K562 (cell line): ENCODE data around the gene IGSF23. TPM values are rescaled to one million over a fixed set of nuclear protein-coding genes. Genes with fewer than 3 reads are reported as not detected.

Experiments
- ATAC-seq: fragments of 200-7000 bp; cut with Tn5 transposase; 3 replicates; pipeline ENCODE4 v1.9.1; 2020; ENCODE audit warnings: moderate library complexity
- BruUV-seq: library from RNA; stranded (reverse); fragments of 400-500 nt; replicated peaks from 2 replicates; lab custom pipeline; 2021; lab: Mats Ljungman, UMichigan
- CTCF ChIA-PET: fragments of 300-600 bp; formaldehyde crosslinking; extraction: SDS; loops from one replicate; lab custom pipeline; 2021; ENCODE audit warnings: low intra/inter-chr PET ratio; lab: Yijun Ruan, JAX
- POLR2A ChIA-PET: fragments of 300-600, 350-650 bp; sonication (Branson Sonifier 250); formaldehyde crosslinking; extraction: SDS; loops from one replicate; lab custom pipeline; 2021; ENCODE audit warnings: antibody characterized with exemption, inconsistent platforms; lab: Yijun Ruan, JAX
- DNase-seq, 4 experiments: peaks; one replicate each; pipeline versions ENCODE4 v3.0.0 to v3.0.0-alpha.2; 2011 to 2018; ENCODE audit warnings: low spot score in 3 of 4, mixed read lengths in 3 of 4; ENCODE audit errors: extremely low read depth in 1 of 4
- FAIRE-seq: peaks from 2 replicates; lab custom pipeline; 2011; peaks lifted over from hg19 to GRCh38; lab: Jason Lieb, UNC
- H2AFZ ChIP-seq: 2 replicates; pipeline ENCODE4 v1.6.0; 2011; ENCODE audit warnings: low read depth, low read length, control low read depth, inconsistent platforms
- H3K27ac ChIP-seq: fragments of 200-600 bp; 3 replicates; pipeline ENCODE4 v1.8.0; 2011; ENCODE audit warnings: low read depth, mild to moderate bottlenecking, control low read depth, inconsistent platforms, low read length, moderate library complexity, mixed read lengths; ENCODE audit errors: extremely low read depth
- H3K27me3 ChIP-seq, 2 experiments: fragments of 300-600 bp in 1 of 2; 2 replicates in 1 of 2; 3 replicates in 1 of 2; pipeline versions ENCODE4 v1.6.0 to v1.8.0; 2011; ENCODE audit warnings: inconsistent platforms in 2 of 2, low read length in 2 of 2, mild to moderate bottlenecking in 1 of 2, mixed read lengths in 1 of 2, moderate library complexity in 1 of 2; ENCODE audit not compliant: control insufficient read depth in 2 of 2, insufficient read depth in 2 of 2
- H3K36me3 ChIP-seq: fragments of 300-600 bp; 3 replicates; pipeline ENCODE4 v1.8.0; 2011; ENCODE audit warnings: mild to moderate bottlenecking, low read length, inconsistent platforms; ENCODE audit not compliant: control insufficient read depth, insufficient read depth
- H3K4me1 ChIP-seq, 2 experiments: fragments of 200-600 bp in 1 of 2; replicated peaks in 1 of 2; 2 replicates in 1 of 2; 3 replicates in 1 of 2; pipeline versions ENCODE4 v1.5.1 to v1.8.0; 2011; ENCODE audit warnings: inconsistent platforms in 2 of 2, low read length in 2 of 2, mild to moderate bottlenecking in 1 of 2, mixed read lengths in 1 of 2, moderate library complexity in 1 of 2; ENCODE audit not compliant: control insufficient read depth in 2 of 2, insufficient read depth in 2 of 2
- H3K4me2 ChIP-seq: 2 replicates; pipeline ENCODE4 v1.6.1; 2011; ENCODE audit warnings: low read length, control low read depth, inconsistent platforms, mixed read lengths; ENCODE audit not compliant: insufficient read depth
- H3K4me3 ChIP-seq: fragments of 200-600 bp; sonication (generic), shearing (Covaris generic); 2 replicates; pipeline ENCODE4 v1.5.1; 2016; ENCODE audit warnings: control low read depth, inconsistent platforms
- H3K79me2 ChIP-seq: fragments of 200-600 bp; 3 replicates; pipeline ENCODE4 v1.8.0; 2011; ENCODE audit warnings: low read length, inconsistent platforms; ENCODE audit not compliant: control insufficient read depth, insufficient read depth
- H3K9ac ChIP-seq, 2 experiments: 2 replicates each; pipeline versions ENCODE4 v1.6.0 to v1.6.1; 2011; ENCODE audit warnings: low read depth in 2 of 2, low read length in 2 of 2, control low read depth in 1 of 2, inconsistent platforms in 1 of 2, mild to moderate bottlenecking in 1 of 2, mixed read lengths in 1 of 2; ENCODE audit not compliant: insufficient read depth in 1 of 2
- H3K9me1 ChIP-seq: one replicate; pipeline ENCODE4 v1.6.0; 2011; ENCODE audit warnings: inconsistent platforms, mild to moderate bottlenecking, low read length, moderate library complexity; ENCODE audit not compliant: control insufficient read depth, insufficient read depth
- H3K9me3 ChIP-seq: replicated peaks from 2 replicates; pipeline ENCODE4 v1.5.1; 2011; ENCODE audit warnings: low read depth, low read length, inconsistent platforms; ENCODE audit not compliant: control insufficient read depth, insufficient read depth
- H4K20me1 ChIP-seq: replicated peaks from 2 replicates; pipeline ENCODE4 v1.6.1; 2011; ENCODE audit warnings: low read length, inconsistent platforms, mixed read lengths; ENCODE audit not compliant: control insufficient read depth, insufficient read depth
- ATF7 ChIP-seq: fragments of 450-650 bp; IDR thresholded peaks from 2 replicates; pipeline ENCODE4 v1.7.1; 2014; ENCODE audit warnings: mild to moderate bottlenecking, moderate library complexity
- BCLAF1 ChIP-seq, 2 experiments: fragments of 450-650 bp in 1 of 2; IDR thresholded peaks; 2 replicates each; pipeline ENCODE4 v1.6.1; 2011 to 2017; ENCODE audit warnings: low read depth in 2 of 2, antibody characterized with exemption in 1 of 2, borderline replicate concordance in 1 of 2, low read length in 1 of 2, mild to moderate bottlenecking in 1 of 2, mixed read lengths in 1 of 2; ENCODE audit not compliant: control insufficient read depth in 1 of 2
- CBFA2T2 ChIP-seq: fragments of 450-650 bp; conservative IDR thresholded peaks from 2 replicates; pipeline ENCODE4 v1.6.1; 2017; ENCODE audit warnings: mild to moderate bottlenecking
- CREB5 ChIP-seq: fragments of 250-450 bp; sonication (Bioruptor Pico); IDR thresholded peaks from 2 replicates; pipeline ENCODE4 v1.5.0; 2020; ENCODE audit warnings: mild to moderate bottlenecking
- CTBP1 ChIP-seq: fragments of 450-650 bp; IDR thresholded peaks from 2 replicates; pipeline ENCODE4 v1.6.1; 2016; ENCODE audit warnings: borderline replicate concordance
- CXXC5 ChIP-seq: fragments of 250-450 bp; sonication (Bioruptor Pico); IDR thresholded peaks from 2 replicates; pipeline ENCODE4 v1.8.0; 2022; ENCODE audit warnings: inconsistent platforms, mild to moderate bottlenecking, moderate library complexity
- ID3 ChIP-seq, 2 experiments: fragments of 250-450 bp in 1 of 2; fragments of 450-650 bp in 1 of 2; sonication (Bioruptor Pico) in 1 of 2; IDR thresholded peaks; 2 replicates each; pipeline versions ENCODE4 v1.6.1 to v1.8.0; 2016 to 2021; ENCODE audit warnings: mild to moderate bottlenecking in 2 of 2, moderate library complexity in 2 of 2, missing compliant biosample characterization in 1 of 2, missing genetic modification characterization in 1 of 2
- NBN ChIP-seq: fragments of 450-650 bp; IDR thresholded peaks from 2 replicates; pipeline ENCODE4 v1.6.1; 2016; ENCODE audit warnings: low read depth, mild to moderate bottlenecking
- PHF8 ChIP-seq: fragments of 200-600 bp; sonication (generic); IDR thresholded peaks from 2 replicates; pipeline ENCODE4 v1.6.1; 2012; ENCODE audit warnings: mixed run types, mild to moderate bottlenecking, inconsistent platforms, low read length, moderate library complexity, borderline replicate concordance
- RCOR1 ChIP-seq, 2 experiments: IDR thresholded peaks; 2 replicates each; pipeline ENCODE4 v1.6.1; 2012; ENCODE audit warnings: low read depth in 2 of 2, low read length in 2 of 2, borderline replicate concordance in 1 of 2, improper control_type of control experiment in 1 of 2
- ZBTB17 ChIP-seq: fragments of 450-650 bp; formaldehyde crosslinking; IDR thresholded peaks from 2 replicates; pipeline ENCODE4 v1.4.0; 2020; ENCODE audit warnings: mild to moderate bottlenecking
- ZNF707 ChIP-seq: fragments of 250-450 bp; sonication (Bioruptor Pico); conservative IDR thresholded peaks from 2 replicates; pipeline ENCODE4 v1.8.0; 2022; ENCODE audit warnings: inconsistent platforms, mild to moderate bottlenecking, moderate library complexity
- ZSCAN29 ChIP-seq: fragments of 450-650 bp; IDR thresholded peaks from 2 replicates; pipeline ENCODE4 v1.6.1; 2017
- WGBS: fragments of 100-300 bp; shearing (Covaris generic); methylation state at CpG from one replicate; pipeline ENCODE4 v1.1.6; 2016; ENCODE audit warnings: low coverage, mixed read lengths; ENCODE audit not compliant: insufficient coverage; ENCODE audit errors: missing lambda C conversion rate; 5-methylcytosine and 5-hydroxymethylcytosine counted together
- in situ Hi-C: fragments of 300-500 bp; cut with MboI; formaldehyde crosslinking; loops from 4 replicates; pipeline ENCODE4 v1.15.0; 2018; ENCODE audit warnings: inconsistent platforms, mixed read lengths
- intact Hi-C: fragments of 100-400 bp; cut with micrococcal nuclease; formaldehyde crosslinking; loops from 2 replicates; pipeline ENCODE4 v1.14.2; 2022
- polyA plus RNA-seq, 8 experiments: library from polyadenylated mRNA; depleted of rRNA in 4 of 8; stranded (reverse) in 5 of 8; unstranded in 3 of 8; fragments of >200 nt; fragmentation: Nextera tagmentation in 2 of 8; fragmentation: Illumina TruSeq in 1 of 8; extraction: Ambion mirVana in 2 of 8; extraction: Trizol in 1 of 8; gene quantifications; 2 replicates each; pipeline versions ENCODE4 v1.2.1 to v1.2.3, GENCODE V29; 2011 to 2014; ENCODE audit warnings: inconsistent platforms in 1 of 8, missing spikeins in 1 of 8
- total RNA-seq, 7 experiments: library from RNA; depleted of rRNA in 6 of 7; stranded (reverse); fragments of >200 nt in 6 of 7; fragmentation: Illumina TruSeq in 2 of 7; extraction: Trizol in 2 of 7; gene quantifications; 2 replicates each; pipeline versions ENCODE4 v1.2.1 to v1.2.3, GENCODE V29; 2011 to 2021; ENCODE audit warnings: low replicate concordance in 1 of 7
- TF ChIP-seq, protein P1 (sequence below): sonication (generic); formaldehyde crosslinking; IDR thresholded peaks from 2 replicates; pipeline ENCODE4 v1.8.0; 2023; ENCODE audit warnings: mild to moderate bottlenecking, missing genetic modification reagents

The IGSF23 gene
- total and polyA plus RNA-seq, 9 of the 15 experiments (the other 6 are each of a cell fraction or from before 2014, with no cell fraction given) = not detected

- H3K4me2 ChIP-seq = no peak overlapping the region; the same call in 1 of the 2 replicates
- H3K4me1 ChIP-seq = peaks cover 0 to 7% of the 10 kb centered on the region in 2 experiments; a peak in 1 of 5 replicates
- ATAC-seq = peak; percentile 98
- H3K9me3 ChIP-seq = no peaks in the 10 kb centered on the region
- H3K4me3 ChIP-seq = no peak overlapping the region
- in situ Hi-C loops (no loop called here), intact Hi-C loops (no loop called here)
- H3K79me2 ChIP-seq = no peaks in the 10 kb centered on the region
- 30% methylated on average over 7 of the region's 8 CpGs for WGBS
- no peaks in the 10 kb centered on the region for H3K27me3 ChIP-seq
- no peaks in the 10 kb centered on the region for H3K36me3 ChIP-seq
- peak; percentile 92 for FAIRE-seq
- no peak overlapping the region for H3K9ac ChIP-seq
- BruUV-seq = no TSS peak
- DNase-seq = peak; percentile 59 to 83 (median 76)
- H3K27ac ChIP-seq = no peak overlapping the region
- H3K9me1 ChIP-seq = no peaks in the 10 kb centered on the region
- no peaks in the 10 kb centered on the region; the same call in 1 of the 2 replicates for H4K20me1 ChIP-seq
- POLR2A ChIA-PET = interaction anchor here (0.8 to 1.2 kb wide), 3 partner anchors 17 to 173 kb away, joined by 3 to 5 read pairs (median 3); no protein-coding TSS in a partner anchor
- CTCF ChIA-PET = no interaction called here
- H2AFZ ChIP-seq = peak overlapping the region; percentile 83
- TF ChIP-seq RCOR1 (IDR thresholded peaks at IDR 0.05; ENCODE audit: borderline replicate concordance in 1 of 2, low read depth in 2 of 2, low read length in 2 of 2) (no peak), CBFA2T2 (peak; percentile 26; the same call in 1 of the 2 replicates), BCLAF1 (IDR thresholded peaks at IDR 0.05; ENCODE audit: borderline replicate concordance in 1 of 2, control insufficient read depth in 1 of 2, low read depth in 2 of 2, low read length in 1 of 2) (no peak), ATF7 (peak; percentile 95), ID3 (CRISPR knock-in tag; IDR thresholded peaks at IDR 0.05) (no peak), ID3 (tag; IDR thresholded peaks at IDR 0.05) (no peak), CXXC5 (CRISPR knock-in tag) (0 out of 2 replicates have a peak, but pooled peaks have one; percentile 32), PHF8 (no peak), ZSCAN29 (0 out of 2 replicates have a peak, but pooled peaks have one; percentile 53), ZNF707 (CRISPR knock-in tag) (peak; percentile 78), NBN (peak; percentile 75; the same call in 1 of the 2 replicates), CREB5 (no peak), ZBTB17 (CRISPR knock-in tag) (no peak), CTBP1 (peak; percentile 18; the same call in 1 of the 2 replicates)
- TF ChIP-seq, protein P1, sequence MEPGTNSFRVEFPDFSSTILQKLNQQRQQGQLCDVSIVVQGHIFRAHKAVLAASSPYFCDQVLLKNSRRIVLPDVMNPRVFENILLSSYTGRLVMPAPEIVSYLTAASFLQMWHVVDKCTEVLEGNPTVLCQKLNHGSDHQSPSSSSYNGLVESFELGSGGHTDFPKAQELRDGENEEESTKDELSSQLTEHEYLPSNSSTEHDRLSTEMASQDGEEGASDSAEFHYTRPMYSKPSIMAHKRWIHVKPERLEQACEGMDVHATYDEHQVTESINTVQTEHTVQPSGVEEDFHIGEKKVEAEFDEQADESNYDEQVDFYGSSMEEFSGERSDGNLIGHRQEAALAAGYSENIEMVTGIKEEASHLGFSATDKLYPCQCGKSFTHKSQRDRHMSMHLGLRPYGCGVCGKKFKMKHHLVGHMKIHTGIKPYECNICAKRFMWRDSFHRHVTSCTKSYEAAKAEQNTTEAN (CRISPR knock-in tag) = no peak
Measured at GRCh38 chr19:44677019-44677811, 63.9 kb downstream of the IGSF23 start.
